ENCODE measurements around the gene S100A12. TPM values are rescaled to one million over a fixed set of nuclear protein-coding genes. Genes with fewer than 3 reads are reported as not detected.

Gene S100A12
- polyA plus RNA-seq, 1 donor = 0.36 TPM

DNA sequence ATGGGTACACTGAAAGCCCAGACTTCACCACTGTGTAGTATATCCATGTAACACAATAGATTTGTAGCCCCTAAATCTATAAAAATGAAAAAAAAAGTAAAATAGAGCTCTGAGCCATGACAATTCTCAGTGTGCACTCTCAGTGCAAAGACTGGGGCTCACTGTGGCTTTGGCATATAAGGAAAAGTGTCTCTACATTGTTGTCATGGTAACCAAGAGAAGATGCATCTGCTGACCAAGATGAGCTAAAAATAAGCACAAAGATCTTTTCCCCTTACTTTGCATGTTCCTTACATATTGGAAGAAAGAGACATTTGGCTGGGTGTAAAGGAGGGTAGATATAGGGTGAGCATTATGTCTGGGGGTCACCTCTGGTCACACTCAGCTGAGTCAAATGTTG is 38.8 kb downstream of the S100A12 start:
- Histone ChIP-seq H3K9me3 (ENCODE audit: control insufficient read depth, low read depth, low read length) (no peaks in the 10 kb centered on the region), H3K36me3 (ENCODE audit: control insufficient read depth, insufficient read depth, low read length) (no peaks in the 10 kb centered on the region), H3K4me1 (ENCODE audit: control insufficient read depth, insufficient read depth, low read length) (no peaks in the 10 kb centered on the region), H3K4me3 (ENCODE audit: low read length) (no peak overlapping the region), H3K27me3 (ENCODE audit: control insufficient read depth, insufficient read depth, low read length) (no peaks in the 10 kb centered on the region), H3K27ac (ENCODE audit: low read length) (no peak overlapping the region)
- no peak for DNase-seq

DNA sequence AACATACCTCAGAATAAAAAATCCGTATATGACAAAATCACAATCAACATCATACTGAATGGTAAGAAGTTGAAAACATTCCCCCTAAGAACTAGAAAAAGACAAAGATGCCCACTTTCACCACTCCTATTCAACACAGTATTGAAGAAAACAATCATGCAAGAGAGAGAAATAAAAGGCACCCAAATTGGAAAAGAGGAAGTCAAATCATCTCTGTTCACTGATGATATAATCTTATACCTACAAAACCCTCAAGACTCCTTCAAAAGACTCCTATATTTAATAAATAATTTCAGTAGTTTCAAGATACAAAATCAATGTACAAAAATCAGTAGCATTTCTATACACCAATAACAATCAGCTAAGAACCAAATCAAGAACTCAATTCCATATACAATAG is 41.5 kb downstream of the S100A12 start:
- Histone ChIP-seq H3K27me3 (ENCODE audit: control insufficient read depth, insufficient read depth, low read length) (no peaks in the 10 kb centered on the region), H3K4me3 (ENCODE audit: low read length) (no peak overlapping the region), H3K27ac (ENCODE audit: low read length) (no peak overlapping the region), H3K4me1 (ENCODE audit: control insufficient read depth, insufficient read depth, low read length) (no peaks in the 10 kb centered on the region), H3K36me3 (ENCODE audit: control insufficient read depth, insufficient read depth, low read length) (no peaks in the 10 kb centered on the region), H3K9me3 (ENCODE audit: control insufficient read depth, low read depth, low read length) (no peaks in the 10 kb centered on the region)
- no peak for DNase-seq
- WGBS (ENCODE audit: insufficient coverage, low lambda C conversion rate) = 100% methylated on average over 1 of the region's 1 CpG

DNA sequence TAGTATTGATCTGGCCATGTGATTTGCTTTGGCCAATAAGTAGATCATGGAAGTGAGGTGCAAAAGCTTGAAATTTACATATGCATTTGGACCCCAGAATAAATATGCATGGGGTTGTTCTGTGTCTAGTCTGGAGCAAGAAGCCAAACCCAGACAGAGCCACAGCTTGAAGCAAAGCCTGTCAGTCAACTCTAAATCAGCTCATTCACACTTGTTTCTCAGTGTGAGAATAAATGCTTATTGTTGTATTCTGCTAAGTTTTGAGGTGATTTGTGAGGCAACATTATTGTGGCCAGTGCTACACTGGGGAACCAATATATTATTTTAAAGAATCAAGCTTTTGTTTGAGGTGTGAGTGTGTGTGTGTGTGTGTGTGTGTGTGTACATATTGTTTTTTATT is 50.5 kb downstream of the S100A12 start:
- no peak overlapping the region for H3K27ac ChIP-seq (ENCODE audit: low read length)
- no peak overlapping the region for H3K4me3 ChIP-seq (ENCODE audit: low read length)
- H3K36me3 ChIP-seq (ENCODE audit: control insufficient read depth, insufficient read depth, low read length) = no peaks in the 10 kb centered on the region
- DNase-seq = no peak
- no peaks in the 10 kb centered on the region for H3K27me3 ChIP-seq (ENCODE audit: control insufficient read depth, insufficient read depth, low read length)
- no peaks in the 10 kb centered on the region for H3K4me1 ChIP-seq (ENCODE audit: control insufficient read depth, insufficient read depth, low read length)
- no peaks in the 10 kb centered on the region for H3K9me3 ChIP-seq (ENCODE audit: control insufficient read depth, low read depth, low read length)

Other genes with a start within 250 kb of the S100A12 start
- gene SPRR2G, start 224.7 kb downstream of the S100A12 start, polyA plus RNA-seq = not detected
- gene LELP1, start 172.2 kb downstream of the S100A12 start, polyA plus RNA-seq = not detected
- gene PRR9, start 158.0 kb downstream of the S100A12 start, polyA plus RNA-seq = 0.06 TPM
- not detected for gene LORICRIN, start 115.9 kb downstream of the S100A12 start, polyA plus RNA-seq
- gene PGLYRP3, start 62.7 kb downstream of the S100A12 start, polyA plus RNA-seq = not detected
- gene PGLYRP4, start 26.8 kb downstream of the S100A12 start, polyA plus RNA-seq = 0.31 TPM
- 40.3 TPM for gene S100A9, start 17.8 kb downstream of the S100A12 start, polyA plus RNA-seq
- 2.5 TPM for gene S100A8, start 15.5 kb upstream of the S100A12 start, polyA plus RNA-seq
- not detected for gene S100A7A, start 40.9 kb upstream of the S100A12 start, polyA plus RNA-seq
- gene S100A7, start 85.0 kb upstream of the S100A12 start, polyA plus RNA-seq = not detected
- 334 TPM for gene S100A6, start 160.4 kb upstream of the S100A12 start, polyA plus RNA-seq
- gene S100A5, start 165.3 kb upstream of the S100A12 start, polyA plus RNA-seq = 0.10 TPM
- gene S100A4, start 170.2 kb upstream of the S100A12 start, polyA plus RNA-seq = 18.0 TPM
- gene S100A3, start 173.6 kb upstream of the S100A12 start, polyA plus RNA-seq = not detected
- 0.67 TPM for gene S100A2, start 190.2 kb upstream of the S100A12 start, polyA plus RNA-seq
- 134 TPM for gene S100A16, start 237.5 kb upstream of the S100A12 start, polyA plus RNA-seq
- gene S100A14, start 240.7 kb upstream of the S100A12 start, polyA plus RNA-seq = 437 TPM

Data from large intestine (tissue), 3 donors.